ENCODE data around the gene SRSF4.

SRSF4 gene

GRCh38 chr1:29200906-29201594, 19.4 kb upstream of the SRSF4 start:
- FAIRE-seq: no peak

- FAIRE-seq: no peak
These were observed 16.3 kb upstream of the SRSF4 start for GRCh38 chr1:29197993-29198392.

- no peak for FAIRE-seq
These were observed 15.9 kb upstream of the SRSF4 start for GRCh38 chr1:29197590-29197924.

- no peak for FAIRE-seq
These were observed 15.3 kb upstream of the SRSF4 start for GRCh38 chr1:29196863-29197589.

- FAIRE-seq: no peak
These were observed 14.2 kb upstream of the SRSF4 start for GRCh38 chr1:29195881-29196291.

- no peak for FAIRE-seq
These were observed 12.3 kb upstream of the SRSF4 start for GRCh38 chr1:29193879-29194455.

GRCh38 chr1:29190718-29191117, 9.0 kb upstream of the SRSF4 start:
- no peak for FAIRE-seq

- no peak for FAIRE-seq
These were observed 5.0 kb upstream of the SRSF4 start for GRCh38 chr1:29186707-29187106.

- no peak for FAIRE-seq
These were observed 4.6 kb upstream of the SRSF4 start for GRCh38 chr1:29186252-29186651.

- no peak for FAIRE-seq
These were observed 1.6 kb upstream of the SRSF4 start for GRCh38 chr1:29183287-29183686.

GRCh38 chr1:29180497-29181412, 945 bp downstream of the SRSF4 start:
- FAIRE-seq: no peak

- no peak for FAIRE-seq
These were observed 2.0 kb downstream of the SRSF4 start for GRCh38 chr1:29179641-29180184.

- no peak for FAIRE-seq
These were observed 4.5 kb downstream of the SRSF4 start for GRCh38 chr1:29177022-29177705.

GRCh38 chr1:29176576-29176975, 5.1 kb downstream of the SRSF4 start:
- no peak for FAIRE-seq

GRCh38 chr1:29172415-29172939, 9.2 kb downstream of the SRSF4 start:
- no peak for FAIRE-seq

- FAIRE-seq: no peak
These were observed 10.2 kb downstream of the SRSF4 start for GRCh38 chr1:29171521-29171920.

- no peak for FAIRE-seq
These were observed 10.6 kb downstream of the SRSF4 start for GRCh38 chr1:29171089-29171488.

GRCh38 chr1:29169976-29170375, 11.7 kb downstream of the SRSF4 start:
- FAIRE-seq: no peak

GRCh38 chr1:29167904-29168303, 13.8 kb downstream of the SRSF4 start:
- no peak for FAIRE-seq

- FAIRE-seq: no peak
These were observed 15.3 kb downstream of the SRSF4 start for GRCh38 chr1:29166291-29166878.

GRCh38 chr1:29164588-29164987, 17.1 kb downstream of the SRSF4 start:
- no peak for FAIRE-seq
